Tibial artery (tissue), 4 donors: ENCODE results near the gene GAB2.

Experiments
- DNase-seq, 2 donors: peaks; one replicate each; pipeline ENCODE4 v3.0.0-alpha.2; 2019
- H3K27ac ChIP-seq, 2 donors: fragments of 200-600 bp; sonication (generic) in 1 of 2; 1 replicate in 1 of 2; 2 replicates in 1 of 2; pipeline ENCODE4 v1.5.1; 2018 to 2019; ENCODE audit warnings: mild to moderate bottlenecking in 1 of 2
- H3K27me3 ChIP-seq, 2 donors: fragments of 200-600 bp; sonication (generic) in 1 of 2; one replicate each; pipeline versions ENCODE4 v1.5.1 to v1.6.0; 2016 to 2019
- H3K36me3 ChIP-seq, 3 donors: fragments of 200-600 bp; sonication (generic) in 2 of 3; one replicate each; pipeline ENCODE4 v1.5.1; 2016 to 2019; ENCODE audit warnings: mild to moderate bottlenecking in 2 of 3
- H3K4me1 ChIP-seq, 4 donors: fragments of 200-600 bp; sonication (generic) in 2 of 4; 1 replicate in 3 of 4; 2 replicates in 1 of 4; pipeline ENCODE4 v1.5.1; 2016 to 2019
- H3K4me3 ChIP-seq, 2 donors: fragments of 200-600 bp; sonication (generic) in 1 of 2; 1 replicate in 1 of 2; 2 replicates in 1 of 2; pipeline ENCODE4 v1.5.1; 2018 to 2019; ENCODE audit warnings: mild to moderate bottlenecking in 2 of 2
- H3K9me3 ChIP-seq, 3 donors: fragments of 200-600 bp; sonication (generic) in 1 of 3; one replicate each; pipeline ENCODE4 v1.5.1; 2016 to 2019
- CTCF ChIP-seq, 2 experiments: fragments of 200-600 bp in 1 of 2; fragments of 450-650 bp in 1 of 2; IDR thresholded peaks; one replicate each; pipeline ENCODE4 v1.5.1; 2017 to 2019; ENCODE audit warnings: antibody characterized with exemption in 2 of 2, mild to moderate bottlenecking in 1 of 2, moderate library complexity in 1 of 2
- intact Hi-C: fragments of 100-400 bp; cut with DNase I; formaldehyde crosslinking; loops from one replicate; pipeline ENCODE4 v1.15.0; 2023; ENCODE audit warnings: low total_unique reads

The GAB2 gene

GRCh38 chr11:78231962-78232501 lies 185.6 kb downstream of the GAB2 start:
- peak overlapping the region; percentile 47 to 55 for H3K27ac ChIP-seq
- DNase-seq: peak in 1 of 2 donors; percentile 58
- intact Hi-C loops: no loop called here
- no peak for TF ChIP-seq CTCF (IDR thresholded peaks at IDR 0.05)
- no peaks in the 10 kb centered on the region for H3K9me3 ChIP-seq
- no peaks in the 10 kb centered on the region for H3K27me3 ChIP-seq
- H3K36me3 ChIP-seq: no peaks in the 10 kb centered on the region
- H3K4me1 ChIP-seq: peaks cover 0 to 43% (median 16%) of the 10 kb centered on the region in 4 donors
- no peak overlapping the region for H3K4me3 ChIP-seq

- H3K4me3 ChIP-seq: no peak overlapping the region
- H3K9me3 ChIP-seq: no peaks in the 10 kb centered on the region
- H3K4me1 ChIP-seq: peaks cover 0 to 43% (median 16%) of the 10 kb centered on the region in 4 donors
- intact Hi-C loops: no loop called here
- no peaks in the 10 kb centered on the region for H3K27me3 ChIP-seq
- no peak for TF ChIP-seq CTCF (IDR thresholded peaks at IDR 0.05)
- no peak for DNase-seq
- H3K27ac ChIP-seq: peak overlapping the region in 1 of 2 donors; percentile 55
- peaks cover under 1 to 14% (median 11%) of the 10 kb centered on the region in 3 donors for H3K36me3 ChIP-seq
These were observed 187.3 kb downstream of the GAB2 start for GRCh38 chr11:78230161-78230877.

- Histone ChIP-seq H3K4me1 (peaks cover 0 to 43% (median 16%) of the 10 kb centered on the region in 4 donors), H3K9me3 (no peaks in the 10 kb centered on the region), H3K27me3 (no peaks in the 10 kb centered on the region), H3K36me3 (peaks cover 13 to 26% (median 23%) of the 10 kb centered on the region in 3 donors), H3K27ac (peak overlapping the region in 1 of 2 donors; percentile 55), H3K4me3 (no peak overlapping the region)
- no peak for TF ChIP-seq CTCF (IDR thresholded peaks at IDR 0.05)
- intact Hi-C loops: loop anchor here (5.0 kb wide), 2 partner anchors 188 to 333 kb away; partner anchors contain the start of gene GAB2
- no peak for DNase-seq
These were observed 188.5 kb downstream of the GAB2 start for GRCh38 chr11:78229106-78229505.

GRCh38 chr11:78228467-78228866 lies 189.2 kb downstream of the GAB2 start:
- peaks cover 19 to 32% (median 30%) of the 10 kb centered on the region in 3 donors for H3K36me3 ChIP-seq
- H3K27me3 ChIP-seq: no peaks in the 10 kb centered on the region
- H3K4me1 ChIP-seq: peaks cover 0 to 40% (median 16%) of the 10 kb centered on the region in 4 donors
- TF ChIP-seq CTCF (IDR thresholded peaks at IDR 0.05): peak; percentile 40 to 59
- intact Hi-C loops: loop anchor here (5.0 kb wide), 2 partner anchors 189 to 334 kb away; partner anchors contain the start of gene GAB2
- no peaks in the 10 kb centered on the region for H3K9me3 ChIP-seq
- no peak overlapping the region for H3K4me3 ChIP-seq
- H3K27ac ChIP-seq: peak overlapping the region in 1 of 2 donors; percentile 17
- no peak for DNase-seq

GRCh38 chr11:78227921-78228320 lies 189.7 kb downstream of the GAB2 start:
- H3K27ac ChIP-seq: peak overlapping the region in 1 of 2 donors; percentile 17
- no peak for DNase-seq
- intact Hi-C loops: loop anchor here (5.0 kb wide), 2 partner anchors 189 to 334 kb away; partner anchors contain the start of gene GAB2

More at GRCh38 chr11:78227921-78228320, 189.7 kb downstream of the GAB2 start:
- H3K9me3 ChIP-seq: no peaks in the 10 kb centered on the region
- H3K4me3 ChIP-seq: no peak overlapping the region
- TF ChIP-seq CTCF (IDR thresholded peaks at IDR 0.05): no peak
- H3K27me3 ChIP-seq: no peaks in the 10 kb centered on the region
- H3K4me1 ChIP-seq: peaks cover 0 to 35% (median 15%) of the 10 kb centered on the region in 4 donors
- H3K36me3 ChIP-seq: peaks cover 24 to 38% (median 35%) of the 10 kb centered on the region in 3 donors
